T-helper 2 cell treated with Interferon-gamma antibody and Interleukin-4, amounts not matched to agents 5 μg/mL and 100 μg/mL, for 36 hours (primary cell): Measurements from ENCODE around the gene UCHL3.

ENCODE experiments used
- DNase-seq: peaks from one replicate; pipeline ENCODE4 v3.0.0; 2021; ENCODE audit warnings: low spot score
- H3K27ac Mint-ChIP-seq: one replicate; pipeline ENCODE4 v1.8.0; 2021; ENCODE audit warnings: mild to moderate bottlenecking, mixed read lengths
- H3K27me3 Mint-ChIP-seq: one replicate; pipeline ENCODE4 v1.8.0; 2021; ENCODE audit warnings: low read depth, mixed read lengths
- H3K36me3 Mint-ChIP-seq: one replicate; pipeline ENCODE4 v1.8.0; 2021; ENCODE audit warnings: low read depth, mixed read lengths
- H3K4me1 Mint-ChIP-seq: one replicate; pipeline ENCODE4 v1.8.0; 2021; ENCODE audit warnings: low read depth, mixed read lengths
- H3K4me3 Mint-ChIP-seq: one replicate; pipeline ENCODE4 v1.8.0; 2022; ENCODE audit warnings: mild to moderate bottlenecking, moderate library complexity, mixed read lengths
- H3K9me3 Mint-ChIP-seq: one replicate; pipeline ENCODE4 v1.8.0; 2021; ENCODE audit warnings: mixed read lengths

Gene UCHL3

DNA sequence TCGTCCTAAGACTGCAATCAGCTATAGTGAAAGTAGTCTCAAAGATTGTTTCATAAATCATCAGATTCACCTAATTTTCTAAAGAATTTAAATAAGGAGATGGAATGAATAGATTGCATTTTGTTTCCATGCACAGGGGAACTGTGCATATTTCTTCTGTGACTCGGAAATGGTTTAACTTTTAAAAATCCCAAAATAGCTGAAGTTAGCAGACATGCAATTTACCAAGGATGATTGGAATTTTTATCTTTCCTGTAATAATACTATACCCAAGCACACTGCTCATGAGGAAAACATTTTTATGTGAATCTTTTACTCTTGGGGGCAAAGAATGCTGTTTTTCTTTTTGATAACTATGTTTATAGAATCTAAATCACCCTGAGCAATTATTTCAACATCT lies 71.6 kb downstream of the UCHL3 start:
- no peak overlapping the region for H3K4me3 Mint-ChIP-seq
- H3K4me1 Mint-ChIP-seq = no peaks in the 10 kb centered on the region
- no peaks in the 10 kb centered on the region for H3K27me3 Mint-ChIP-seq
- no peaks in the 10 kb centered on the region for H3K9me3 Mint-ChIP-seq
- no peak overlapping the region for H3K27ac Mint-ChIP-seq
- H3K36me3 Mint-ChIP-seq = peaks cover 4% of the 10 kb centered on the region
- DNase-seq = no peak

DNA sequence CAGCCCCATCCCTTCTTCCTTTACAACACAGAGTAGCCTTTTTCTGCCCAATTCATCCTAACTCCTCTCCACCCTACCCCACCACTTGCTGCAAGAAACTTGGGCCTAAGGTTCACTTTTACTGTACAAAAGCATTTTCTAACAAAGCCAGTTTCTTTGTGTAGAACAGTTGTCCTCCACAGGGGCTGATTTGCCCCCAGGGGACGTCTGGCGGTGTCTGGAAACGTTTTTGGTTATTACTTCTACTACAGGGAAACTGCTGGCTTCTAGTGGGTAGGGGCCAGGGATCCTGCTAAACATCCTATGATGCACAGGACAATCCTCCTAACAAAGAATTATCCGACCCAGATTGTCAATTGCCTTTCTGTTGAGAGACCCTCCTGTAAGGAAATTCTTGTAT lies 79.2 kb downstream of the UCHL3 start:
- H3K4me3 Mint-ChIP-seq = no peak overlapping the region
- H3K27ac Mint-ChIP-seq = no peak overlapping the region

DNA sequence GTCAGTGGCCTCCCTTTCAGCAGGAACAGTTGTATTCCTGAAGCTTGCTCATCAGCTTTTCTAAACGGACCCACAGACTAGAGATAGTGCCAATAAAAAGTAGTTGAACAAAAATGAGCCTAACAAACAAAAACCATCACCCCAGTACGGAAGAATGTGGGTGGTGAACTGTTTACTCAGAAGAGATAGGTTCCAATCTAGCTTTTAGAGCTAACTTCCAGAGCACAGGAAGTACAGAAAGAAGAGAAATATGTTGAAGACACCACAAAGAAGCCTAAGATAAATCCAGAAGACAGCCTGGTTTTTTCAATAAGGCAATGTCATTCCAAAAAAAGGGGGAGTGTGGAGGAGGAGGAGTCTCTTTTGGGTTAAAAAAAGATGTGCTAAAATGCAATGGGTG lies 83.7 kb downstream of the UCHL3 start:
- Mint-ChIP-seq H3K36me3 (peaks cover under 1% of the 10 kb centered on the region), H3K4me3 (no peak overlapping the region), H3K27ac (no peak overlapping the region), H3K4me1 (peaks cover 9% of the 10 kb centered on the region), H3K9me3 (no peaks in the 10 kb centered on the region), H3K27me3 (peaks cover 12% of the 10 kb centered on the region)
- DNase-seq = no peak

More for the DNA sequence above, 79.2 kb downstream of the UCHL3 start:
- no peaks in the 10 kb centered on the region for H3K9me3 Mint-ChIP-seq
- H3K27me3 Mint-ChIP-seq = no peaks in the 10 kb centered on the region
- H3K4me1 Mint-ChIP-seq = peaks cover 4% of the 10 kb centered on the region
- H3K36me3 Mint-ChIP-seq = peaks cover 4% of the 10 kb centered on the region
- no peak for DNase-seq

DNA sequence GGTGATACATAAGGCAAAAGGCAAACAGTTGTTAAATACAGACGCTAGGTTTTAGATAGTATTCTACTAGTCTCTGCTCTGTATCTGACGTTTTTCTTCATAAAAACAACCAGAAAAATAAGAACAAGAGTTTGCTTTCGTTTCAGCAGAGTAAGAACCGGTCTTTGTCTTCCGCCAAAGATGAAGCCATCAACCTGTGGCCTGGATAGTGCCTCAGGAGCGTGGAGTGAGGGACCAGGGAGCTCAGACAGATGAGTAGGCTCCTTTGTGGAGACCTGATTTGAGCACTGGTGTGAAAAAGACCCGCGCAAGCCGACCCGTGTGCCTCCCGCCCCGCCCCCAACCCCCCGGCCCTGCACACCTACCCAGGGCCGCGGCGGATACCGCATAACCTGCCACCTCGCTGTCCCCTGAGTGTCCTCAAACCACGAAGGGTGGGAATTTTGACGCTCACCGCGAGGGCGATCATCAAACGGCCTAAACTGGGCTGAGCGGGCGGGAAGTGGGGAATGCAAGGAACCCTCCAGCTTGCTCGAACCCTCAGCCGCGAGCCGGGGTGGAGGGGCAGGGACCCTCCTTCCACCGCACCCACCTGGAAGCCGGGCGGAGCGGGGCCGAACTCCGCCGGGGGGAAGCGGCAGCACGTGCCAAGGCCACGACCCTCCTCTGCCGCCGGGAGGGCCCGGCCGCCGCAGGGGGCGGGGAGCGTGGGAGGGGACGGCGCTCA lies 85.7 kb downstream of the UCHL3 start:
- Mint-ChIP-seq H3K36me3 (no peaks in the 10 kb centered on the region), H3K27ac (no peak overlapping the region), H3K4me1 (peaks cover 9% of the 10 kb centered on the region), H3K27me3 (peaks cover 24% of the 10 kb centered on the region), H3K9me3 (no peaks in the 10 kb centered on the region), H3K4me3 (peak overlapping the region; percentile 54)
- no peak for DNase-seq

DNA sequence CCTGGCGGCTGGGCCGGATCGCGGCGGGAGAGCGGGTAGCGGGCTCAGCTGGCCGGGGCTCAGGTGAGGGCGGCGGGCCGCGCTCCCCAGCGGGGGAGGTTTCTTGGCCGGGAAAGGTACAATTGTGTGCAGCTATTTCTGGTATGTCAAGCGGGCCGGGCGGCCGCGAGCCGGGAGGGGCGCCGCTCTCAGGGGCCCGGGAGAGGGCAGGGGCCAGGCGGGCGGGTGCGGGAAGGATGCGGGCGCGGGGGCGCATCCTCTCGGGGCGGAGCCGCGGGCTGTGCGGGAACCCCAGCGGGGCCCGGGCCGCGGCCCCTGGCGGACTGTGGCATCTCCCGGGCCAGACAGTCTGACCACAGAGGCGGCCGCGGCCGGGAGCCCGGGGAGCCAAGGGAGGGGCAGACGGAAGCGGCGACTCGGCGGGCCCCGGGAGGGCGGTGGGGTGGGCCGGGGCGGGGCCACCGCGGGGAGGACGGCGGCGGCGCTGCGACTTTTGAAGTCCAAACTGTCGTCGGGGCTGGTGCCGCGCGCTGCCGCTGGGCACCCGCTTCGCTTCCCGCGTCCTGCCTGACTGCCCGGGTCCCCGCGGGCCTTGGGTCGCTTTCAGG lies 86.3 kb downstream of the UCHL3 start, which contains the start of gene LMO7:
Gene LMO7 (plus strand): TSS at position 503 of the 608 bp plus-strand sequence. CDS start 328 bp downstream, outside the sequence.
- Mint-ChIP-seq H3K4me3 (peak within 1 kb of the TSS; percentile 75), H3K9me3 (no peaks in the 10 kb centered on the region), H3K4me1 (peaks cover 9% of the 10 kb centered on the region), H3K36me3 (no peaks in the 10 kb centered on the region), H3K27ac (no peak within 1 kb of the TSS), H3K27me3 (peaks cover 28% of the 10 kb centered on the region)
- DNase-seq = peak; percentile 40

DNA sequence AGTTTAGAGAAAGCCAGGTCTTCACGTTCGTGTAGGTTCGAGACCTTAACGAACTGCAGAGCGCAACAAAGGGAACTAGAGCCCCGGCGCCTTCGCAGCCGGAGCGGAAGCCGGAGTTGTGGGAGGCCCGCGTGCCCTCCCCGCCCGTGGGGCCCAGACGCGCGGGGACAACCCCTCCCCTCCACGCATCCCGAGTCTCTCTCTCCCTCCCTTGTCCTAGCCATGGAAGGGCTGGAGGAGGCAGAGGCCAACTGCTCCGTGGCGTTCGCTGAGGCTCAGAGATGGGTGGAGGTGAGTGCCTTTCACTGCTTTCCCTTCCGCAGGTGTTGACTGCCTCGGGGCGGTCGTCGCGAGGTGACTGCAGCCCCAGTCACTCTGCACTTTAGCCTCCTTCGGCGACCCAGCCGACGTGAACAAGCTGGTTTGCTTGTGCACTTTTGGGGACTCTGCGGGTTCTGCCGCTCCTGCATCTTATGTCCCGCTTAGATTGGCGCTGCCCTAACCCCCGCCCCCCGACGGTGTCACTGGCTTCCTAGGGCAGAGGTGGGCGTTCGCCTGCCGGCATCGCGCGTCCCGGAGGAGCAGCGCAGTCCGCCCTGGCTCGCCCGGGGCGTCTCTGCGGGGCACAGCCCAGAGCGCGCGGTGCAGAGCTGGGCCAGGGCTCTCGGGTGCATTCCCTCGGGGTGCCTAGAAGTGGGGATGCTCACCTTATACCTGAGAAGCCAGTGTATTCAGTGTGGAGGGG lies 87.0 kb downstream of the UCHL3 start:
- Mint-ChIP-seq H3K4me1 (peaks cover 11% of the 10 kb centered on the region), H3K36me3 (no peaks in the 10 kb centered on the region), H3K27me3 (peaks cover 28% of the 10 kb centered on the region), H3K9me3 (no peaks in the 10 kb centered on the region), H3K4me3 (peak overlapping the region; percentile 75), H3K27ac (no peak overlapping the region)
- peak; percentile 17 for DNase-seq

DNA sequence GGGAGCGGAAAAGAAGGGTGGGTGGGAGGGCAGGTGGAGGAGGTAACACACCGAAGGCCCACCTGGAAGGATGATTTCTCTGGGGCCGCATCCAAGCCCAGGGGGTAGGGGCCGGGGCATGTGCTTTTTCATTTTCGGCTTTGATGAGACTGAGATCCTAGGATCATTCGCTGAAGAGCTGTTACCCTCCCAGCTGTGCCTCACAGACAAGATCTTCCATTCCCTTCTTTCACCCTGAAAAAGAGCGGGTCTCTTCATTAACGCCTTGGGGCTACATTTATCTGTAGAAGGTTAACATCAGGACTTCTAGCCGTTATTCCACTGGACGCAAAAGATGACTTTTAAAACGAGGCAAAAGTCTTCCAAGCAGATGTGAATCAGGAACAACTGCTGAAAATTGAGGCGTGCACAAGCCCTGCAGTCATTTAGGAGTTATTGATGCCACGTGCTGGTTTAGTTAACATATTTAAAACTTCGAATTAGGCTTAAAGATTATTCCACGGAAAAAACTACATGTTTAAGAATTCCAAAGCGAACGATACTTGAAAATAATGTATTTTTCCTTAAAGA lies 87.7 kb downstream of the UCHL3 start:
- no peaks in the 10 kb centered on the region for H3K9me3 Mint-ChIP-seq
- H3K27me3 Mint-ChIP-seq = peaks cover 28% of the 10 kb centered on the region
- no peaks in the 10 kb centered on the region for H3K36me3 Mint-ChIP-seq
- H3K4me1 Mint-ChIP-seq = peaks cover 11% of the 10 kb centered on the region
- H3K4me3 Mint-ChIP-seq = peak overlapping the region; percentile 75
- DNase-seq = no peak
- no peak overlapping the region for H3K27ac Mint-ChIP-seq

DNA sequence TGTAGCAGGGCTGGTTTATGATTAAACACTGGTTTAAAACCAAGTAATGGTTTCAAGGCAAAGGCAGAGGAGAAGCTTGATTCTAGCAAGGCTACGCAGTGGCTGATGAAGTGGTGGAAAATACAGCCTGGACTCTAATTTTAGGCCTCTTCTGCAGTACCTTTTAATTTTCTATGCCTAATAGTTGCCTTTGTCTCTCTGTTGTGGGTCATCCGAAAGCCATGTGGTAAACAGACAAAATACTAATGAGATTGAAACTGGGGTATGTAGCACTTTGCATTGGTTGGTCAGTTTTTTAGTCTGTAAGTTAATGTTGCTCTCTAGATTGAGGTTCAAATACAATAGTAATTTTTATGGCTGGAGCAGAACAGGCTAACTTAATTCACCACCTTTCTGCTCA lies 89.9 kb downstream of the UCHL3 start:
- peaks cover 8% of the 10 kb centered on the region for H3K4me1 Mint-ChIP-seq
- DNase-seq = no peak
- no peak overlapping the region for H3K4me3 Mint-ChIP-seq
- no peak overlapping the region for H3K27ac Mint-ChIP-seq
- H3K9me3 Mint-ChIP-seq = no peaks in the 10 kb centered on the region
- H3K27me3 Mint-ChIP-seq = peaks cover 28% of the 10 kb centered on the region
- no peaks in the 10 kb centered on the region for H3K36me3 Mint-ChIP-seq

DNA sequence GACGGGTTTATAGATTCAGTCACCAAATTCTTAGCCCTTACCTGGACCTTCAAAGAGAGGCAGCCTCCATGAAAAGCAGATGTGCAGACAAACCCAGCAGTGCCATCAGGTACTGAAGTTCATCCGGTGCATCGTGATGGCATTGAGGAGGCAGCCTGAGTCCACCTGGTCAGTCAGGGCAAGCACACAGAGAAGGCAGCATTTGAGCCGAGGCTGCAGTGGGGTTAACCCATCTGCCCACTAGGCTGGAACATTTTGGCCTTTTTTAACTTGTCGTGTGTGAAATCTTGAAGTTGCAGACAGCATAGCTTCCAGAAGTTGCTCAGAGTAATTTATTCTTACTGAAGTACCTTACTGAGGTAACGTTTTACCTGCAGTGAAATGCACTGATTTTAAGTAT lies 91.4 kb downstream of the UCHL3 start:
- H3K4me3 Mint-ChIP-seq = no peak overlapping the region
- H3K9me3 Mint-ChIP-seq = no peaks in the 10 kb centered on the region
- H3K27ac Mint-ChIP-seq = no peak overlapping the region
- H3K4me1 Mint-ChIP-seq = peaks cover 8% of the 10 kb centered on the region
- H3K27me3 Mint-ChIP-seq = peaks cover 28% of the 10 kb centered on the region
- no peaks in the 10 kb centered on the region for H3K36me3 Mint-ChIP-seq
- no peak for DNase-seq

DNA sequence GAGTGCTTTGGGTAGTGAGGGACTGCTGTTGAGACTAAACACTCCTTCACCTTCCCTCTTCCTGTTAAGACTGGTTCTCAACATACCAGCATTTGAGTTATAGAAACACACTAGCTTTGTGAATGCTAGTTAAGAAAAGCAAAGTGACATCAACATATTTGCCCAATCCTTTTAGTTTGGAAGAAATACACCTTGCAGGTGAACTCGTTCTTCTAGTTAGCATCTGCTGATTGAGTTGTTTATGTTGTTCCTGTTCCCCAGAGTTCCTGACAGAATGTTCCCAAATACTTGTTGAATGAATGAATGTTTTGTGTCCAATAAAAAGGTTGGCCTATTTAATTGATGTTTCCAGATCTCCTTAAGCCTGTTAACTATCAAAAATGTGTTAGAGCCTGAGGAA lies 93.6 kb downstream of the UCHL3 start:
- Mint-ChIP-seq H3K27me3 (peaks cover 17% of the 10 kb centered on the region), H3K4me3 (no peak overlapping the region), H3K36me3 (no peaks in the 10 kb centered on the region), H3K4me1 (peaks cover 3% of the 10 kb centered on the region), H3K9me3 (no peaks in the 10 kb centered on the region), H3K27ac (no peak overlapping the region)
- no peak for DNase-seq

DNA sequence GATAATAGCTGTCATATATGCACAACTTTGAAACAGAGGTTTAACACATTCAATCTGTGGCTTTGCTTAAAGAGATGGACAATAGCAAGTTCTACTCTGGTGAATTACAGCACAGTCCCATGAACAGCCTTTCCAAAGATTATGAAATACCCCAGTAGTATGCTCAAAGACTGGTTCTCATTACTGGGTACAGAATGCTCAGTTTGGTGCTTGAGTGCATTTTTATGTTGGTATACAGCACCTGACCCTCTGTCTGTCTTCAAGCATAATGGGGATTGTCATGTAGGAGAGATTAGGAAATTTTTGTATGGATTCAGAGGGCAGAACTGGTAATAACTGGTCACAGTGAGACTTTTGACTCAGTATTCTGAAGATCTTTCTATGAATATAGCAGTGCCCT lies 94.1 kb downstream of the UCHL3 start:
- Mint-ChIP-seq H3K36me3 (no peaks in the 10 kb centered on the region), H3K9me3 (no peaks in the 10 kb centered on the region), H3K4me1 (peaks cover 3% of the 10 kb centered on the region), H3K27ac (no peak overlapping the region), H3K27me3 (peaks cover 15% of the 10 kb centered on the region), H3K4me3 (no peak overlapping the region)
- DNase-seq = no peak

DNA sequence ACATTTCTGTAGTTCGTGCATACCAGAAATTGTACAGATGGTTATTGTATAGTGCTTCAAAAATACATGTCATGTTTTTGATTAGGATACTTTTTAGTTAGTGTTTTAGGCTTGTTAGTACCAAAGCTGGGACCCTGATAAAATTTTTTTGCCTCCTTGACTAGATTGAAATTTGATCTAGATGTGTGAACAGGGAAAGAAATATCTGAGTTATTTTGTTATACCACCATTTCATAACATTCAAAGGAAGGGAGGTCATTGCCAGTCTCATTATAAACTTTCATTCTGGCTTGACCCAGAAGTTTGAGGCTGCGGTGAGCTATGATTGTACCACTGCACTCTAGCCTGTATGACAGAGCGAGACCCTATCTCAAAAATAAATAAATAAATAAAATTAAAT lies 95.5 kb downstream of the UCHL3 start:
- Mint-ChIP-seq H3K27ac (no peak overlapping the region), H3K9me3 (no peaks in the 10 kb centered on the region), H3K4me3 (no peak overlapping the region), H3K4me1 (peaks cover 3% of the 10 kb centered on the region), H3K27me3 (peaks cover 5% of the 10 kb centered on the region), H3K36me3 (no peaks in the 10 kb centered on the region)
- no peak for DNase-seq

DNA sequence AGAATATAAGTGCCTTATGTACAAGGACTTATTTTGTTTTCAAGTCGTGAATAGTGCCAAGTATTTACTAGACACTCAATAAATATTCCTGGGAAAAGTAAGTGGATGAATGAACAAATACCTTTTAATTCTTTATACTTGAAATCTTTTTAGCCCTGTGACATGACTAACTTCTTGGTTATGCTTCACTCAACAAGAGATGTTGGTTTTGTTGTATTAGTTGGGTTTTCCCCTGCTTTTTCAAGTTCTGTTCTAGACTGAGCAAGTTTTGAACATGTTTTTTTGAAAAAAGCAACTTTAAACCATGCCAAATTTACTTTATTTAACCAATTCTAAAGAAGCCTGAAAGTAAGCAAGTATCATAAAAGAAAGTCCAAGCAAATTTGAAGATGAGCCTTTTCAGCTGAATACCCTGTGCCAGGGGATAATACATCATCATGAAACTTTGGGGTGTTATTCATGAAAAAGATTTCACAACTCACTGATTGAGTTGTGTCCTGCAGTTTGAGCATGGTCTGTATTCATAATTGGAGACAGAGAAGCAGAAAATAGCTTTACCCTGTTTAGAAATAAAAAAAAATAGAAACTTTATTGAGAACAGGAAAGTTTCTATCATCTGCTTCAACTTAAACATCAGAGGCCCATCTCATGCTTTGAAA lies 97.7 kb downstream of the UCHL3 start:
- no peak for DNase-seq
- Mint-ChIP-seq H3K4me3 (no peak overlapping the region), H3K27ac (no peak overlapping the region), H3K9me3 (no peaks in the 10 kb centered on the region), H3K4me1 (no peaks in the 10 kb centered on the region), H3K36me3 (no peaks in the 10 kb centered on the region), H3K27me3 (no peaks in the 10 kb centered on the region)
